ENCODE measurements around the gene PDE1A.

The PDE1A gene

GRCh38 chr2:182436252-182436651 is 9.4 kb upstream of the PDE1A start:
- Histone ChIP-seq H3K4me2 (ENCODE audit: low read depth, low read length, poor library complexity, severe bottlenecking) (no peak overlapping the region), H3F3A (ENCODE audit: low read depth) (no peaks in the 10 kb centered on the region), H3K9me3 (ENCODE audit: insufficient read depth, low read depth, low read length) (no peaks in the 10 kb centered on the region), H2AFZ (ENCODE audit: low read length) (no peak overlapping the region), H3K36me3 (ENCODE audit: insufficient read depth, low read length) (no peaks in the 10 kb centered on the region), H3K9me2 (replicated peaks; ENCODE audit: low read depth, low read length) (no peaks in the 10 kb centered on the region), H3K4me1 (ENCODE audit: insufficient read depth, low read length, poor library complexity, severe bottlenecking) (no peaks in the 10 kb centered on the region), H3K27me3 (ENCODE audit: insufficient read depth, low read length, poor library complexity, severe bottlenecking) (no peaks in the 10 kb centered on the region), H4K20me1 (ENCODE audit: insufficient read depth, low read length, poor library complexity, severe bottlenecking) (no peaks in the 10 kb centered on the region), H3K79me2 (ENCODE audit: insufficient read depth, low read length) (no peaks in the 10 kb centered on the region), H3K4me3 (ENCODE audit: low read length, poor library complexity, severe bottlenecking) (no peak overlapping the region), H3K9ac (ENCODE audit: low read depth, low read length, poor library complexity, severe bottlenecking) (no peak overlapping the region)
- TF ChIP-seq, protein P1, sequence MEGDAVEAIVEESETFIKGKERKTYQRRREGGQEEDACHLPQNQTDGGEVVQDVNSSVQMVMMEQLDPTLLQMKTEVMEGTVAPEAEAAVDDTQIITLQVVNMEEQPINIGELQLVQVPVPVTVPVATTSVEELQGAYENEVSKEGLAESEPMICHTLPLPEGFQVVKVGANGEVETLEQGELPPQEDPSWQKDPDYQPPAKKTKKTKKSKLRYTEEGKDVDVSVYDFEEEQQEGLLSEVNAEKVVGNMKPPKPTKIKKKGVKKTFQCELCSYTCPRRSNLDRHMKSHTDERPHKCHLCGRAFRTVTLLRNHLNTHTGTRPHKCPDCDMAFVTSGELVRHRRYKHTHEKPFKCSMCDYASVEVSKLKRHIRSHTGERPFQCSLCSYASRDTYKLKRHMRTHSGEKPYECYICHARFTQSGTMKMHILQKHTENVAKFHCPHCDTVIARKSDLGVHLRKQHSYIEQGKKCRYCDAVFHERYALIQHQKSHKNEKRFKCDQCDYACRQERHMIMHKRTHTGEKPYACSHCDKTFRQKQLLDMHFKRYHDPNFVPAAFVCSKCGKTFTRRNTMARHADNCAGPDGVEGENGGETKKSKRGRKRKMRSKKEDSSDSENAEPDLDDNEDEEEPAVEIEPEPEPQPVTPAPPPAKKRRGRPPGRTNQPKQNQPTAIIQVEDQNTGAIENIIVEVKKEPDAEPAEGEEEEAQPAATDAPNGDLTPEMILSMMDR (conservative IDR thresholded peaks at IDR 0.05; ENCODE audit: low read length), result no peak

DNA sequence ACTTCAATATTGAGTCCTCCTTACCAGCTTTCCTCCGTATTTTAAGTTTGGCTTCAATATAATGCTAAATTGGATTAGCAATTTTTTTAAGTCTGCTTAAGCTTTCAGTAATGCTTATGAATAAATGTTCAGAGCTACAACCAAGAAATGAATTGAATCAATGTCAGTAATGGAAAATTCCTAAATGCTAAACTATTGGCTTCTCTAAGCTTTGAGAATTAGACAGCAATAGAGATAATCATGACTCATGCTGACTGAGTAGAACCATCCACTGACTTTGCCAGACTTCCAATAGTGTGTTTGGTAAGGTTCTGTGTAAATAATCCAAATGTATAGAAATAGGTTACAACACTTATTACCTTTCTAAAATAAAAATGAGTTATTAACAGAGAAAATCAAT is 8.9 kb upstream of the PDE1A start:
- H3K36me3 ChIP-seq (ENCODE audit: insufficient read depth, low read length), result no peaks in the 10 kb centered on the region
- H3K4me1 ChIP-seq (ENCODE audit: insufficient read depth, low read length, poor library complexity, severe bottlenecking), result no peaks in the 10 kb centered on the region
- no peaks in the 10 kb centered on the region for H3K79me2 ChIP-seq (ENCODE audit: insufficient read depth, low read length)
- H3K9ac ChIP-seq (ENCODE audit: low read depth, low read length, poor library complexity, severe bottlenecking), result no peak overlapping the region
- no peak overlapping the region for H2AFZ ChIP-seq (ENCODE audit: low read length)
- TF ChIP-seq, protein P1 (conservative IDR thresholded peaks at IDR 0.05; ENCODE audit: low read length), result no peak
- no peak for TF ChIP-seq EZH2phosphoT487 (IDR thresholded peaks at IDR 0.05; ENCODE audit: borderline replicate concordance)
- H3K4me2 ChIP-seq (ENCODE audit: low read depth, low read length, poor library complexity, severe bottlenecking), result no peak overlapping the region
- H3F3A ChIP-seq (ENCODE audit: low read depth), result no peaks in the 10 kb centered on the region
- H3K9me2 ChIP-seq (replicated peaks; ENCODE audit: low read depth, low read length), result no peaks in the 10 kb centered on the region
- H3K4me3 ChIP-seq (ENCODE audit: low read length, poor library complexity, severe bottlenecking), result no peak overlapping the region
- no peaks in the 10 kb centered on the region for H4K20me1 ChIP-seq (ENCODE audit: insufficient read depth, low read length, poor library complexity, severe bottlenecking)
- H3K27me3 ChIP-seq (ENCODE audit: insufficient read depth, low read length, poor library complexity, severe bottlenecking), result no peaks in the 10 kb centered on the region
- H3K9me3 ChIP-seq (ENCODE audit: insufficient read depth, low read depth, low read length), result no peaks in the 10 kb centered on the region

DNA sequence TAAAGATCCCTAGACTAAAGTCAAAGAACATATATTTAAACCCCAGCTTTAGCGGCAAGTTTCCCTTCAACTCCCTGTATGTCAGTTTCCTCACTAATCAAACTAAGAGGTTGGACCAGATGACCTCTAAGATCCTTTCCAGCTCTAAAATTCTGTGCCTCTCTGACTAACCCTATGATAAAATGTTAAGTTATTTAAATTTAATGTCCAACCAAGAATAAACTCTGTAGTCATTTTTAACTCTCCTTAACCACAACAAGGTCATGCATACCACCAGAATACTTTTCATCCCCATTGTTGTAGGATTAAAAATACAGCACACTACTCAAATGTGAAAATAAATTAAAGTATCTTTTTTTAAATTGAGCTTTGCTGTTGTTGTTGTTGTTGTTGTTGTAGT is 5.2 kb upstream of the PDE1A start:
- Histone ChIP-seq H4K20me1 (ENCODE audit: insufficient read depth, low read length, poor library complexity, severe bottlenecking) (no peaks in the 10 kb centered on the region), H3K9me3 (ENCODE audit: insufficient read depth, low read depth, low read length) (no peaks in the 10 kb centered on the region), H3F3A (ENCODE audit: low read depth) (no peaks in the 10 kb centered on the region), H3K36me3 (ENCODE audit: insufficient read depth, low read length) (no peaks in the 10 kb centered on the region), H2AFZ (ENCODE audit: low read length) (no peak overlapping the region), H3K9me2 (replicated peaks; ENCODE audit: low read depth, low read length) (no peaks in the 10 kb centered on the region), H3K27me3 (ENCODE audit: insufficient read depth, low read length, poor library complexity, severe bottlenecking) (no peaks in the 10 kb centered on the region), H3K4me2 (ENCODE audit: low read depth, low read length, poor library complexity, severe bottlenecking) (no peak overlapping the region), H3K79me2 (ENCODE audit: insufficient read depth, low read length) (no peaks in the 10 kb centered on the region), H3K4me3 (ENCODE audit: low read length, poor library complexity, severe bottlenecking) (no peak overlapping the region), H3K9ac (ENCODE audit: low read depth, low read length, poor library complexity, severe bottlenecking) (no peak overlapping the region), H3K4me1 (ENCODE audit: insufficient read depth, low read length, poor library complexity, severe bottlenecking) (no peaks in the 10 kb centered on the region)
- TF ChIP-seq EZH2phosphoT487 (IDR thresholded peaks at IDR 0.05; ENCODE audit: borderline replicate concordance), result no peak
- TF ChIP-seq, protein P1 (conservative IDR thresholded peaks at IDR 0.05; ENCODE audit: low read length), result no peak

Data from Loucy (cell line).